Fibroblast of skin of back (primary cell): Measurements from ENCODE around the gene ANAPC1.
"Not testable (repeated sequence)": the region's sequence is repeated elsewhere in the genome, so short reads cannot be mapped to it uniquely, and the experiment has no call there.

Experiments used
- DNase-seq: peaks from one replicate; pipeline ENCODE4 v3.0.0-alpha.2; 2013

The ANAPC1 gene

DNA sequence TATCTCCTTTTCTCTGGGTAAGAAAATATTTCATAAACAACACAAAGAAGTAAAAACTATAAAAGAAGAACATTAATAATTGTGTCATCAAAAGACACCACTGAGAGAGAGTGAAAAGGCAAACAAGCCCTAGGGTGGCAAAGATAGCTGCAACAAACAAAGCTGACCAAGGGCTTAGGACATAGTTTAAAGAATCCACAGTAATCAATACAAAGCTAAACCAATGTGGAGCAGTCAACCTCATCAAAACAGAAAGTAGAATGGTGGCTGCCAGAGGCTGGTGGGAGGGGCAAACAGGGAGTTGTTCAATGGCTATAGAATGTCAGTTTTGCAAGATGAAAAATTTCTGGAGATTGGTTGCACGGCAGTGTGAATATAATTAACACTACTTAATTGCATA, 93.4 kb downstream of the ANAPC1 start:
- not testable (repeated sequence) for DNase-seq

DNA sequence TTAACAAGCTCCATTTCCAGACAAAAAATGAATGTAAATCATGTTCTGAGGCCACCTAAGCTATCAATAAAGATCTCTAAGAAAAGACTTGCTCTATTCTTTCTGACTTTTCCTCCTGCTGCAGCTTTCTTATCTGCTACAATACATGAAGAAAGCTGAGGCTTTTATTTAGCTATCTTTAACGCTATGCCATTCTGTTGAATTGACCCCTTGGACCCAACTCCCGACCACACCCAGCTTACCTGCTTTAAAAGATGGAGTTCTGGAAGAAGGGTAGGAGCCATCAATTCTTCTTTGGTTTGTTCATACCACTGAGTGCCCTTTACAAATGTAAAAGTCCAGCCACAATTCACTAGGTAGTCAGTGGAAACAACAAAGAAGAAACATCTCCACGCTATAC, 99.9 kb downstream of the ANAPC1 start:
- DNase-seq, result not testable (repeated sequence)

DNA sequence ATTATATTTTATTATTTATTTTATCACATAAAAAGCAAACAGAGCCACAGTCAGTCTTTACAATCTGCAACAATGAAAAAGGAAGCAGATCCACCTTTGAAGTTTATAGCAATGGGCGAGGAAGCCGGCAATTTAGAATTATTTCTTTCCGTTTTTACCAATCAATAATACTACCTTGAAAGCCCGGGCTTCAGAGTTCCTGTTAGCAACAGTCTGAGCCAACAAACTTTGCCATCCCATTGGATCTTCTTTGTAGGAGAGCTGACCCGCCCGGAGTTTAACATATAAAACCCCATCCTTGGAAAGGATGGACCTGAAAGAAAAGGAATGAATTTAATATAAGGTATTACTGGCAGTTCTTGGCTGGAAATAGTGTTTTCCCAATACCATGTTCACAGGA, 101.8 kb downstream of the ANAPC1 start:
- DNase-seq, result not testable (repeated sequence)

GRCh38 chr2:111781443-111782094, 102.4 kb downstream of the ANAPC1 start:
- not testable (repeated sequence) for DNase-seq

- DNase-seq, result not testable (repeated sequence)
Observed at GRCh38 chr2:111777155-111777554, 106.8 kb downstream of the ANAPC1 start.

DNA sequence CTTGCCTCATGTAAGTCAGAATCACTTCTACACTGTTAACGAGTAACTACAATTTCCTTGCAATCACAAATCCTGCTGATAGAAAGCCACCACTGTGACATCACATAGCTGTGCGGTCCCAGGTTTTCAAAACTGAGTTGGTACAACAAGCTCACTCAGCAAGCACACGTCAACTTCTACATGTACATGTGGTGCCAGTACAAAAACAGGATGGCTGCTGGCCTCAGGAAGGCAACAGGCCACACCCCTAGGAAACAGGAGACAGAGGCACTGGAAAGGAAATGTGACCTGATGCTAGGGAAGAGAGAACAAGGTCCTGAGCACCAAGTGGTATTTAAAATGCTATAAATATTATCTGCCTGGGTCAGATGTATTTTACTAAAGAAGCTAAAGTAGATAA, 107.7 kb downstream of the ANAPC1 start:
- not testable (repeated sequence) for DNase-seq

GRCh38 chr2:111772180-111772579, 111.8 kb downstream of the ANAPC1 start:
- DNase-seq, result not testable (repeated sequence)

DNA sequence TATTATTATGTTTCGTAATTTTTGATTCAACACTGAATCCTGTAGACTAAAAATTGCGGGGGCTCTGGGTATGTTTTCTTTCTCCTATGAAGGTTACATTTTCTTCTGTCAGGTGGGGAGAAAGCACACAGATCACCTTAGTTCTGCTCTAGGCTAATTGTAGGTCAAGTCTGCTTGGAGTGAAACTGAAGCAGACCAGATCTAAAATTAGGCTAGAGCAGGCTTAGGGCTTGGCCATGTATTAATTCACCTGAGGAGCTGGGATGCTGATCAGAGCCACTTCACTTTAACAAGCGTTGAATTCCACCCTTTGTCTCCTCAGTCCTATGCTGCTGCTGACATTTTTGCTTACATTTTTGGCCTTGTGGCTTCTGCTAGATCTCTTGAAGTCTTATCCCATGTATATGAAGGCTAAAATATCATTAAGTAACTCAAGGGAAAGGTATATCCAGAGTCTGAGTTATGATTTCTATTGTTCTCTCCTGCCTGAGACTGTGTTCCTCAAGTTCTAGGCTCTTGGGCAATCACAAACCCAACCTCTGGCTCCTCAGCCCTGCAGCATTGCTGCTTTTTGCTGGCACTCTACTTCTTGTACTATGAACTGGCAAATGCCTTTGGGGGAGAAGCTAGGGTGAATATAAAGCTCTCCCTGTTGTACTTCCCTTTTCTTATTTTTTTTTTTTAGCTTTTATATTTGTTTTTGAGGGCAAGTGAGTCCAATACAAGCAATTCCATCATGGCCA, 112.9 kb downstream of the ANAPC1 start:
- not testable (repeated sequence) for DNase-seq

GRCh38 chr2:111768266-111769190, 115.5 kb downstream of the ANAPC1 start:
- not testable (repeated sequence) for DNase-seq

GRCh38 chr2:111767087-111767486, 116.9 kb downstream of the ANAPC1 start:
- DNase-seq, result not testable (repeated sequence)

DNA sequence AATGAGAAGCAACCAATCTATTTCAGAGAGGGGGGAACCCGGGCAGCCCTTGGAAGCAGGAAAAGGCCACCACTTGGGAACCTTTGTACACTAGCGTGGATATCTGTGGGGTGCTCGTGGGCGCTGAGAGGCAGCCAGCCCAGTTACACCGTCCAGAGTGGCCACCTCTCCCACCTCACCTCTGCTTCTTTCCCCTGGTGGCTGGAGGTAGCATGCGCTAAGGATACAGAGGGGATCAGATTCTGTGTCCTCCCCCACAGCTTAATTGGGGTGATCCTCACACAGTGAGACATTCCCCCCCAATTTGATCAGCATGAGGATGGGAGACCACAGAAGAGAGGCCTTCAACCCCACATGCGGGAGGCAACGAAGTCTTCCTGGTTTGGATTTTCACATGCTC, 117.7 kb downstream of the ANAPC1 start:
- not testable (repeated sequence) for DNase-seq

GRCh38 chr2:111764151-111764550, 119.8 kb downstream of the ANAPC1 start:
- DNase-seq, result not testable (repeated sequence)

- not testable (repeated sequence) for DNase-seq
Observed at GRCh38 chr2:111760697-111761284, 123.2 kb downstream of the ANAPC1 start.

GRCh38 chr2:111752533-111752932, 131.5 kb downstream of the ANAPC1 start:
- not testable (repeated sequence) for DNase-seq

DNA sequence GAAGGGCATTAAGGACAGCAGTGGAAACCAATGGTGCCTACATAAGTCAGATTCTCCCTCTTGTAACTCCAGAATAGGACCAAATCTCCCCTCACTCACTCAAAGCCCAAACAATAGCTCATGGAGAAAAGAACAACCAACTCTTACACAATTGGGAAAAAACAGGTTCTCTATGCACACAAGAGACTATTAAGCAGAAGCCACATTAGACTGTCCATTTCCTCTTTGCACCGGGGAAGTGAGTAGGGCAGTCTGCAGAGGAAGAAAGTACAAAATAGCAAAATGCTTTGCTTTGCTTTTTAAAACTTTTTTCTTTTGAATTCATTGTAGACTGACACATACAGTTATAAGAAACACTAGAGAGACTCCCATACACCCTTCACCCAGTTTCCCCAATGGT, 133.4 kb downstream of the ANAPC1 start:
- not testable (repeated sequence) for DNase-seq

DNA sequence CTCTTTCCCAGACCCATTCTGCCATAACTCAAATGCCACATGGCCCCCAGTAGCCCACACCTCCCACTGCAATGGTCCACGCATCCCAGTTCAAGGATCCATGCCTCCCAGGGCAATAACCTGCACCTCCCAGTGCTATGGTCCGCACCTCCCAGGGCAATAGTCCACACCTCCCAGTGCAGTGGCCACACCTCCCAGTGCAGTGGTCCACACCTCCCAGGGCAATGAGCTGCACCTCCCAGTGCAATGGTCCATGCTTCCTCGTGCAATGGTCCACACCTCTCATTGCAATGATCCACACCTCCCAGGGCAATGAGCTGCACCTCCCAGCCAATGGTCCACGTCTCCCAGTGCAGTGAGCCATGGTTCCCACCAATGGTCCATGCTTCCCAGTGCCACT, 135.6 kb downstream of the ANAPC1 start:
- DNase-seq, result not testable (repeated sequence)

DNA sequence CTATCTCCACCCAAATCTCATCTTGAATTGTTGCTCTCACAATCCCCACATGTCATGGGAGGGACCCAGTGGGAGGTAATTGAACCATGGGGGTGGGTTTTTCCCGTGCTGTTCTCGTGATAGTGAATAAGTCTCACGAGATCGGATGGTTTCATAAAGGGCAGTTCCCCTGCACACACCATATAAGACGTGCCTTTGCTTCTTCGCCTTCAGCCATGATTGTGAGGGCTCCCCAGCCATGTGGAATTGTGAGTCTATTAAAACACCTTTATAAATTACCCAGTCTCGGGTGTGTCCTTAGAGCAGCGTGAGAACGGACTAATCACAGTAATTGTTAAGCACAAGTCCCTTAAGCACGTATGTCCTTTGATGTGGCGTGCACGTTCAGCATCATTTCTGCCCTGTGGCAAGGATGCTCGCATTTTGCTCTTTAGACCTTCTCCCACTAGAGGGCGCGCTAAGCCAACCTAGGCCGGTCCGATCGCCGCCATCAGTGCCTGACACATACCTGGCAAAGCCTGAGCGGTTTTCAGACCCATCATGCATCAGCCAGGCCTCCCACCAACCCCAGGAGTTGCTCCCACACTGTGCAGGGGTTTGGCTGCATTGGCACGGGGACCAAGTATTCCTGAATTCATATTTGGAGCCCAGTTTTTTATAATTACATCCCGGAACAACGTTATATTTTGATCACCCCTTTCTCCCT, 136.4 kb downstream of the ANAPC1 start:
- DNase-seq, result not testable (repeated sequence)

DNA sequence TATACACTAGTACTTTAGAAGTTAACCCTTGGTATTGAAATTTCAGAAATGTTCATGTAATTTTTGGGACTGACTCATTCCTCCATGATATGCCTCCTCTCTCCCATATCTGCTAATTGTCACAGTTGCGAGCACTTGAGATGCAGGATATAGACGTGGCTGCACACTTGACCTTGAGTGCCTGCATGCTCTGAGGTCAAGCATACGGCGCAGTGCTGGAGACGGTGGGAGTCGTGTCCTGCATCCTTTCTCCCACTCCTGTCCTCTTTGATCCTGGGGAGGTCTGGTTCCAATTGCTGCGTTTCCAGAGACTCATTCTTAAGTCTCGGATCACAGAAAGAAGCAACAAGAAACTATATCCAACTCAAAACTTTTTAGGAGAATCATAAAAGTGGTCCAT, 139.2 kb downstream of the ANAPC1 start:
- not testable (repeated sequence) for DNase-seq

- not testable (repeated sequence) for DNase-seq
Observed at GRCh38 chr2:111741517-111741916, 142.5 kb downstream of the ANAPC1 start.

DNA sequence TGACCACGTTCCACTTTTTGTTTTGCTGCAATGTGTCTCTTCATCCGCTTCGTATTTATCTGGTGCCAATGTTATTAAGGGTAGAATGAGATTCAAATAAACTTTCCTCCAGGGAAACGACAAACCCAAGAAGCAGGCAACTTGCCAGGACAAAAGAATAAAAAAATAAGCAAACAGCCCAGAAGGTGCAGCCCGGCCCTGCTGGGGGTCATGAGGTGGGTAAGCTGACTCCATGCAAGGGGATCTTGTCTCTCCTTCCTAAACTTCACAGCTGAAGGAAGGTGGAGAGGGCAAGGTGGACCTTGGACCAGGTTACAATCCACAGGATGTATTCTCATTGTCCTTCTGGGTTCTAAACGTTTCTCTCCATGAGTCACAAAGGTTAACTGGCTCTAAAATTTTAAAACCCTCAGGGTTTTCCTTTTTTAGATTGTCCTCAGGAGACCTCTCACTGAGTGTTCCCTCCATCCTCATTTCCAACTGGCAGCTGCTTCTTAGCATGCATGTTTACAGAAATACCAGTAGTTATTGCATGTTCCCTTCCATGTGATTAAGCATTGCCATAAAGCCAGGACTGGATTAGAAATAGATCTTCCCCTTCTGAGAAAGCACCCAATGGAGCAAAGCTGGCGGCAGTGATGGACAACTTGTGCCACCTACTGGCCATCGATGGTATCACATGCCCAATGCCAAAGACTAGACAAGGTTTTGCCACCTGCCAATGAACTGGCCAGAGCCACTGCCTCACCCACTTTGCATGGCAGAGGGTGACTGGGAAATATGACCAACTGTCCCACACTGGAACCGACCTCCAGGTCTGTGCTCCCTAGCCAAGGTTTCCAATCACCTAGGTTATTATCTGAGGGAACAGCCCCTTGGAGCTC, 147.9 kb downstream of the ANAPC1 start:
- DNase-seq, result peak; percentile 19

DNA sequence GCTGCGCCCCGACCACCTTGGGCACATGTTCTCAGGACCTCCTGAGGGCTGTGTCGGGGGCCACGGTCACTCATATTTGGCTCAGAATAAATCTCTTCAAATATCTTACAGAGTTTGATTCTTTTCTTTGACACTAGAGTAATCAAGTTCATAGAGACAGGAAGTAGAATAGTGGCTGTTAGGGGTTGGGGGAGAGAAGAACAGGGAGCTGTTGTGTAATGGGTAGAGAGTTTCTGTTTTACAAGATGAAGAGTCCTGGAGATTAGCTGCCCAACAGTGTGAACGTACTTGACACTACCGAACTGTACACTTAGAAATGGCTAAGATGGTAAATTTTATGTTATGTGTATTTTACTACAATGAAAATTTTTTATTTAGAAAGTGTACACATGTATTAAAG, 148.6 kb downstream of the ANAPC1 start:
- not testable (repeated sequence) for DNase-seq
